Myocyte (in vitro differentiated cells): ENCODE data around the gene AP1M1. TPM values are rescaled to one million over a fixed set of nuclear protein-coding genes. Genes with fewer than 3 reads are reported as not detected.

Experiments used
- DNase-seq: peaks from one replicate; pipeline ENCODE4 v3.0.0-alpha.2; 2012; ENCODE audit warnings: low read depth
- total RNA-seq: library from RNA; depleted of rRNA; stranded (reverse); fragments of >200 nt; gene quantifications from 2 replicates; pipeline ENCODE4 v1.2.3, GENCODE V29; 2014

The AP1M1 gene
- total RNA-seq, 1 donor from 2014 or later = 82.6 TPM

DNA sequence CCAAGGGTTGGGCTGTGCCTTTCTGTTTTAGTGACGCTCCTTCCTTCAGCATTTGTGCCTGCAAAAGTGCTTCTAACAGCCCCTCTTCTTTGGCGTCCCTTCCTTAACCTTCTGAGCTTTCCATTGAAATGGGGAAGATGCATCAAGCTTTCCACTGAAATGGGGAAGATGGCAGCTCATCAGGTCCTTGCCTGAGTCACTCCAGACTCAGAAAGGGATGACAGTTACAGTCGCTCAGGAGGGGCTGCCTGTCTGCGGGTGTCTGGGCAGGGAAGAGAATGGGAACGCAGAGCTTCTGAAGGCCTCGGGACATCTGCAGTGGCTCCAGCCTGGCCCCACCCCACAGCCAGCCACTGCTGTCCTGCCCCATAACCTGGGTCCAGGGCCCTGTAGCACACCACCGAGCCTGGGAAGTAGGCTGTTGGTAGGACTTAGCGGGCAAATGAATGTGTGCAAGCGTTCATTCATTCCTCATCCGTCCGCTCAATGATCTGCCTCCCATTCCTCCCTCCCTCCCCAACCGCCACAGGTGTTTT is 9.8 kb downstream of the AP1M1 start:
- no peak for DNase-seq

DNA sequence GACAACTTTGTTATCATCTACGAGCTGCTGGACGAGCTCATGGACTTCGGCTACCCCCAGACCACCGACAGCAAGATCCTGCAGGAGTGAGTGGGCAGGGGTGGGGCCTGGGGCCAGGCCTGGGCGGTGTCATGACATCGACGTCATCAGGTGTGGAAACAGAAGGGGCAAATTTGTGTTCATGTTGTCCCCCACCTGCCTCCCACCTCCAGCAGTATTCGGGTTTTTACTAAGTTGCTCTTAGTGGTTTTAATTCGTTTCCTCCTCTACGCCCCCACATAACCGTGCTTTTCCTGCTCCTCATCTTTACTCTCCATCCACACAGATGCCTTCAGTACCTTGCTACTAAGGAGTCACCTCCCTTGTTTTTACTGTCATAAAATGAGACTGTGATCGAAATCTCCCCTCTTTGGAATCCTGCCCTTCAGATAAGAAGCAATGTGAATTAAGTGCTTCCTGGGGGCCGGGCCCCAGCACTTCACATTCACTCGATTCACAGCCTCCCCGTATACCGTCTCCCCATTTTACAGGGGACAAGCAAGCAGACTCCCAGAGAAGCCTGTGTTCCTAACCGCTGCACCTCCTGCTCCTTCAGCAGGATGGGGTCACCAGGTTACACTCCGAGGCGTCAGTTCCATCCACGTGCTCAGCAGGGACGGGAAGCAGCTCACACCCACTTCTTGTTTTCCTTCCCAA is 10.5 kb downstream of the AP1M1 start:
- DNase-seq = no peak

DNA sequence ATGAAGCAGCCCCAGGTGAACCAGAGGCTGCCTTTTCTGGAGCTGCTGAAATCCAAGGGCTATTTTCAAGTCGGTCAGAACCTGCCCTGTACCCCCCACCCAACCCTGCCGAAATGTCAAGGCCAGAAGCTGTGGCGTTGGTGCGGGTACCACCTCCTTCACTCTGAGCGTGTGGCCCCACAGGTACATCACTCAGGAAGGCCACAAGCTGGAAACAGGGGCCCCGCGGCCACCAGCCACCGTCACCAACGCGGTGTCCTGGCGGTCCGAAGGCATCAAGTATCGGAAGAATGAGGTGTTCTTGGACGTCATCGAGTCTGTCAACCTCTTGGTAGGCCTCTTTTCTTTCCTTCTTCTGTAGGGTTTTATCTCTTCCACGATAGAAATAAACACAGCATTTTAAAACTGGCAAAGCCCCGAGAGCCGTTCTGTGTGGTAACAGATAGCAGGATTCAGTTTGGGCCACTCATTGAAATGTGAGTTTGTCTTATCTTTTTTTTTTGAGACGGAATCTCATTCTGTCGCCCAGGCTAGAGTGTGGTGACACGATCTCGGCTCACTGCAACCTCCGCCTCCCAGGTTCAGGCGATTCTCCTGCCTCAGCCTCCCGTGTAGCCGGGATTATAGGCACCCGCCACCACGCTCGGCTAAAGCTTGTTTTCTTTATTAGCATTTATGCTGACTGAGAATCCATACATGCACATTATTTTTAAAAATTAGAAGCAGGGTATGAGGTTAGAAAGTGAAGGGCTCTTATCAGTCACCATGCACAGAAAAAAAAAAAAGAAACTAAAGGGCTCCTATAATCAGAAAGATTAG is 11.3 kb downstream of the AP1M1 start:
- no peak for DNase-seq

DNA sequence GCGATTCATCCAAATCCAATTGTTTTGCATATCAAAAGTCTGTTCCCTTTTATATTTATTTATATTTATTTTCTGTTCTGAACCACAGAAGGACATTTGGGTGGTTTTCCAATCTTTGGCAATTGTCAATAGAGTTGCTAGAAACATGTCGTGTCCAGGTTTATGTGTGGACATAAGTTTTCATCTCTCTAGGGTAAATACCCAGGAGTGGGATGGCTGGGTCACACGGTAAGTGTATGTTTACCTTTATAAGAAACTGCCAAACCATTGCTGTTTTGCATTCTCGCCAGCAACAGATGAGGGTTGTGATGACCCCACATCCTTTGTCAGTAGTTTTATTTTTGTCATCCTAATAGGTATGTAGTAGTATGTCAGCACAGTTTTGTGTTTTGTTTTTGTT is 12.5 kb downstream of the AP1M1 start:
- DNase-seq = no peak

DNA sequence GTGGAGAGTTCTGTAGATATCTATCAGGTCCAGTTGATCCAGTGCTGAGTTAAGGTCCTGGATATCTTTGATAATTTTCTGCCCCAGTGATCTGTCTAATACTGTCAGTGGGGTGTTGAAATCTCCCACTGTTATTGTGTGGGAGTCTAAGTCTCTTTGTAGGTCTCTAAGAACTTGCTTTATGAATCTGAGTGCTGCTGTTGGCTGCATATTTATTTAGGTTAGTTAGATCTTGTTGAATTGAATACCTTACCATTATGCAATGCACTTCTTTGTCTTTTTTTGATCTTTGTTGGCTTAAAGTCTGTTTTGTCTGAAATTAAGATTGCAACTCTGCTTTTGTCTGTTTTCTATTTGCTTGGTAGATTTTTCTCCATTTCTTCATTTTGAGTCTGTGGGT is 15.4 kb downstream of the AP1M1 start:
- no peak for DNase-seq

DNA sequence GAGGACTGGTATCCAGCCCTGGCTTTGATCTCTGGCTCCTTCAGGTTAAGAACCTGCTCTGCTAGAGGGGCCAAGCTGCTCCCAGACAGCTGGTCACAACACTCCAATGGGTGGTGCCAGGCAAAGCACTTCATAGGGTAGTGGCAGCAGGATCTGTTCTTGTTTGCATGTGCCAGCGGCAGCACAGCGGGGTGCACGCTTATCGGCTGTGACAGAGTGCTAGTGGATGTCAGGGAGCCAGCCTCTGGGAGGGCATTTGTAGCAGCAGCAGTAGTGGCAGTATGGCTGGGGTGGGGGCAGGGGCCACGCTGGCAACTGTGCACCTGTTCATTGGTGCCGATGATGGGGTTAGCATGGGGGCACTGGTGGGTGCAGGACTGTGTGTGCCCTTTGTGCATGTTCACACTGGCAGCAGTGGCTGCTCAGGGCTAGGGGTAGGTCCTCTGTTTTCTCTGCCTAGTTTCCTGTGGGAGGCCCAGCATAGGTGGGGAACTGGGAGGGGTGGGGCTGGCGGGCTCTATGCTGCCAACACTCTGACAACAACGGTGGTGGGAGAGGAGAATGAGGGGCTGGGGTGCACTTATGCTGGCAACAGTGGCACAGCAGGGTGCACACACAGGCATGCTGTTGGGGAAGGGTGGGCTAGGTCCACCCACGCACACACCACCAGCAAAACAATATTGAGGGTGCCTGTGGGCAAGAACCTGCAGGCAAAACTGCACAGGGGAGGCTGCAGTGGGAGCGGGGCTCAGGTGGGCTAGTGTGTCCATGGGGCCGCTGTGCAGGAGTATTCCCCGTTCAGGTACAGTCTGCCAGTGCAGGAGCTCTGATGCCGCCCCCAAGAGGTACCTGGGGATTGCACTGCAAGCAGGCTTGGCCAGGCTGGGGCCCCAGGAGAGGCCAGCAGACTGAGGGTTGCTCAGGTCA is 19.3 kb downstream of the AP1M1 start:
- no peak for DNase-seq

DNA sequence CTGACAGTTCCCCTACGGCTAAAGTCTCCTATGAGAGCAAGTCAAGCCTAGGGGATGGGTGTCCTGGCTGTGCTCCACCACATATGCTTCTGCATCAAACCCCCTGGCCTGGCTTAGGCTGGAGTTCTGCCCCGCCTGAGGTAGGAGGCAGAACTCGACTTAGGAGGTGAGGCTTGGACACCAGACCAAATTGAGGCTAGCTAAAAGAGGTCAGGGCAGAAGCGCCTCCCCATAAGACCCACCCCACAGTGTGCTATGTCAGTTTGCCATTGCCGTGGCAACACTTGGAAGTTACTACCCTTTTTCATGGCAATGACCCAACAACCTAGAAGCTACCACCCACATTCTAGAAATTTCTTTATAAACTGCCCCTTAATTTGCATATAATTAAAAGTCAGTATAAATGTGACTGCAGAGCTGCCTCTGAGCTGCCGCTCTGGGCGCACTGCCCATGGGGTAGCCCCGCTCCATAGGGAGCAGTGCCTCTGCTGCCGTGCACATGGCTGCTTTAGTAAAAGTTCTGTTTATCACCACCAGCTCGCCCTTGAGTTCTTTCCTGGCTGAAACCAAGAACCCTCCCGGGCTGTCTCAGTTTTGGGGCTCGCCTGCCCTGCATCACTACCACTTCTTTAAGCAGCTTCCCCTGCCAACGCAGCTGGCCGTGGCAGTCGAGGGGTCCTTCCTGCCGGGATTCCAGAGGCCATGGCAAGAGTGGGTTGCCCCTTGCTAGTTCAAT is 20.2 kb downstream of the AP1M1 start:
- no peak for DNase-seq

DNA sequence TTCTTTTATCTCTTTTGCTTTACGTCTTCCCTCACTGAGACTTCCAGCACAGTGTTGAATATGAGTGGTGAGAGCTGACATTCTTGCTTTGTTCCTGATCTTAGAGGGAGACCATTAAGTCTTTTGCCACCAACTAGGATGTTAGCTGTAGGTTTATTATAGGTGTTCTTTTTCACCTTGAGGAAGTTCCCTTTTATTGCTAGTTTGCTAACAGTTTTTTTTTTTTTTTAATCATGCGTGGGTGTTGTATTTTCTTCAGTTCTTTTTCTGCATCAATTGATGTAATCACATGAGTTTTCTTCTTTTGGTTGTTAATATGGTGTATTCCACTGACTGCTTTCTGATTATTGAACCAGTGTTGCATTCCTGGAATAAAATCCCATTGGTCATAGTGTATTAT is 21.1 kb downstream of the AP1M1 start:
- no peak for DNase-seq

DNA sequence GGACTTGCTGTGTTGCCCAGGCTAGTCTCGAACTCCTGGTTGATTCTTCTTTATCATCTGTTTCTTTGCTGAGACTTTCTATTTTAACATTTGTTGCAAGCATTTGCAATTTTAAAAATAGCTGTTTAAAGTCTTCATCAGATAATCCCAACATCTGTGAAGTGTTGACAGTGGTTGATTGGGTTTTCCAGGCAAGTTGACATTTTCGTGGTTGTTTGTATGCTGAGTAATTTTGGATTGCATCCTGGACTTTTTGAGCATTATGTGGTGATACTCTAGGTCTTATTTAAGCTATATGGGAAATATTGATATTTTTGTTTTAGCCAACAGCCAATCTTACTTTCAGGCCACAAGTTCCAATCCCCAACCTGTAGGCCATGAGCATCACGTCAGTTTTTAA is 25.1 kb downstream of the AP1M1 start:
- DNase-seq = peak; percentile 37

DNA sequence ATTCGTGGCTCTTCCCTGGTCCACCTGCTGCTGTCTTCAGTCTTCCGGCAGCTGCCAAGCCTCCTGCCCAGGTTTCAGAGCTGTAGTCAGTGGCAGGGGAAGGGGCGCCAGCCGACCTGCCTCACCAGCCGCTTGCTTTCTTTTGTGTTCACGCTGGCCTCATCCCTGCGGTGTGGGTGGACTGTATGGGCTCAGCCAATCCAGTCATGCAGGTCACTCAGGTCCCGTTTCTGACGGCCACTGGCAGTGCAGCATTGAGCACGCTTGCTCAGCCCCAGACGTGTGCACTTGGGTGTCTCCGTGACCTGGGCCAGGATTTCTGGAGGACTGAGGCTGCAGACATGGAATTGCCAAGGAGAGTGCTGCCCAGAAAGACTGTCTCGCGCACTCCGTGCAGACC is 26.0 kb downstream of the AP1M1 start:
- DNase-seq = no peak

DNA sequence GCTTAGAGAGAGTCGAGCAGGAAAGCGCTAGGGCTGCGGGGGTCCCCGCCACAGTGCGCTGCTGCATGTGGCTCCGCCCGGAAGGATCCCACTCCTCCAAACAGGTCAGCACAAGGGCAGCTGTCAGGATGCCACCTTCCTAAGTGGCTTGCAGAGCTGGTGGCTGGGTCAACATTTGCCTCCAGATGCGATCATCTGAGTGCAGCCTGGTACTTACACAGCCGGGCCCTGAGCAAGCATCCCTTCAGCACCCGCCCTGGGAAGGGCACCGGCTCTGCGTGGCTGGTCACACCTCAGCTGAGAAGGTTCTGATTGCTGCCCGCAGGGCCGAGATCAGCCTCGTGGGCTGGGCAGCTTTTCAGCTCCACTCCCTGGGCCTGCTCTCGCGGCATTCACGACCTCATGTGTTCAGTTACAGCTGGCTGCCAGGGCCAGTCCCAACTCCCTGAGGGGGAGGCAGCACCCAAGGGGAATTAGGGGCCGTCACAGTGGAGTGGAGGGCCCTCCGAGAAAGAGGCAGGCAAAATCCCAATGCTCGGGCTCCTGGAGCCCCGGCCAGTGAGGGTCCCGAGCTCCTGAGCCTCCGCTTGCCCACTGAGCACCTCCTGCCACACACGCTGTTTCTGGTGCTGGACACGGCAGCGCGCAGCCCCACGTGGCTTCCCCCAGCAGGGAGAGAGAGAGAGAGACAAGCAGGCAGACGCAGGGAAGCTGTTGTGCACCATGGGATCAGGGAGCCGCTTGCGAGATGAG is 26.8 kb downstream of the AP1M1 start:
- DNase-seq = no peak

DNA sequence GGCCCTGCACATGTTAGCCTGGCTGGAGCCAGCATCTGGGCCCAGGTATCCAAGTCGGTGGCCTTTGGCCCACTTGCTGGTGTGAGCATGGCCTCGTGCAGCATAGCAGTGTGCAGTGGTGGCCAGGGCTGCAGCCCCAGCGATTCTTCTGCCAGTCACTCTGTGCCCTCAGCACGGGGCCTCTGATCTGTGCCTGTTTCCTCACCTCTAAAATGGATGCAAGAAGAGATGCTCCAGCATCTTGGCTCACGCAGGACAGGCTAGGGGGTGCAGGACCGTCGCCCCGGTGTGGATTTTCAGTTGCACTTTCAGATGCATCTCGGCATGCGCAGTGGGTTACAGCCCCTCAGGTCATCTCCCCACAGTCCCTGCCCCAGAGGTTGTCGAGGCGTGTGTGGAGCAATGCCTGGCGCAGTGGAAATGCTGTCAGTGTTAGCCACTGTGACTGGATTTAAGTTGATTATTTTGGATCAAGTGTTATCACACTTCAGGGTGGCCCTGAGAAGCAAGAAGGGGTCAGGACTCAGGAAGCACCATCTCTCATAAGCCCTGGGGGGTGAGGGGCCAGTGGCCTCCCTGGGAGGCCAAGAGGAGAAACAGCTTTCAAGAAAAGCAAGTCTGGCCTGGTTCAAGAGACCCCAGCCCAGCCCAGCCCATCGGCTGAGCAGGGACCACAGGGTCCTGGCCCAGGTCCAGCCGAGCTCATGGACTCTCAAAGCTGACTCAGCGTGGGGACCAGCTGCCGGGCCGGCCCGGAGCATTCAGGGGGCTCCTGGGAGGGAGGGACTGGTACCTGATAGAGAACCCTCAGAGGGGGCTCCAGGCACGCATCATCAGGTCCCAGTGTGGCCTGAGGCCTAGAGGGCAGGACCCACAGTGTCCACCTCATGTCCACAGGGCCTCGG is 27.8 kb downstream of the AP1M1 start:
- no peak for DNase-seq

DNA sequence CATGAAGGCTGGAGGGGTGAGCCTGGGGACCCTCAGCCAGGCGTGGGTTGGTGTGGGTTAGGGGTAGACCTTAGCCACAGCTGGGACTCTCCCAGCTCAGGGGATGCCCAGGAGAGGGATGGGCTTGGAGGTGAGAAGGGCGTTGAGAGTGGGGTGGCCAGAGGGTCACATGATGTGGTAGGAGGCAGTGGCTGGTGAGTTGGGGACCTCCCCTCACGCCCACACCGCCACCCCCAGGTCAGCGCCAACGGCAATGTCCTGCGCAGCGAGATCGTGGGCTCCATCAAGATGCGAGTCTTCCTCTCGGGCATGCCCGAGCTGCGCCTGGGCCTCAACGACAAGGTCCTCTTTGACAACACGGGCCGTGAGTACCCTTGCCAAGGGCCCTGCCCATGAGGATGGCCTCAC is 28.5 kb downstream of the AP1M1 start:
- no peak for DNase-seq

DNA sequence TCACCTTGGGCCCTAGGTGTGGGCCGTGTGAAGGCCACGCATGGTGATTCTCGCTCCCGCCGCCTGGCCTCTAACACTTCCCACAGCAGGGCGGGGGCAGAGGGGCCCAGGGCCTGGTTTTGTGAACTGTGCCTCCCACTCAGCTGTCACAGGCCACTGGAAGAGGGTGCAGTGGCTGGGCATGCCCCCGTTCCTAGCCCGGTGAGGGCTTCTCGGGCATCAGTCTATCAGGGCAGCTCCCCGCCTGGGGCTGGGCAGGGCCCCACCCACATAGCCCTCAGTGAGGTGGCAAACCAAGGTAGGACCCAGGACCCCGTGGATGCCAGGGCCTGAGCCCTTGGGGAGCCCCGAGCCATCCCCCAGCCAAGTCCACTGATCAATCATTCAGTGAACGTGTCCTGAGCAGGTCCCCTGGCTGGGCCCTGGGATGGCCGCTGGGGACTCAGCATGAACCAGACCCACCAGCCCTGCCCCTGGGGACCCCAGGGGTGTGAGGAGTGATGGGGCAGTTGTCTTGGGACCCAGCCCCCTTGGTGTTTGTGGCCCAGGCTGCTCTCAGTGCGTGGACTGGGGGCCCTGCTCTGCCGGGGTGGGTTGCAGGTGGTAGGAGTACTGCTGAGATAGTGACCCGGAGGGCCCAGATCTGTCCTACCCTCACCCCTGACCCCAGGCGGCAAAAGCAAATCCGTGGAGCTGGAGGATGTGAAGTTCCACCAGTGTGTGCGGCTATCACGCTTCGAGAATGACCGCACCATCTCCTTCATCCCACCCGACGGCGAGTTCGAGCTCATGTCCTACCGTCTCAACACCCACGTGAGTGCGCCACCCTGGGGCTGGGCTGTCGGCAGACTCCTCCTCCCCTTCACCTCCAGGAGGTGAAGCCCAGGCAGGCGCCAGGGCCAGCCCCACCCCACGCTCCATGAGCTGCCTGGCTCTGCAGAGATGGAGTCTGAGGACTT is 29.4 kb downstream of the AP1M1 start:
- DNase-seq = no peak

DNA sequence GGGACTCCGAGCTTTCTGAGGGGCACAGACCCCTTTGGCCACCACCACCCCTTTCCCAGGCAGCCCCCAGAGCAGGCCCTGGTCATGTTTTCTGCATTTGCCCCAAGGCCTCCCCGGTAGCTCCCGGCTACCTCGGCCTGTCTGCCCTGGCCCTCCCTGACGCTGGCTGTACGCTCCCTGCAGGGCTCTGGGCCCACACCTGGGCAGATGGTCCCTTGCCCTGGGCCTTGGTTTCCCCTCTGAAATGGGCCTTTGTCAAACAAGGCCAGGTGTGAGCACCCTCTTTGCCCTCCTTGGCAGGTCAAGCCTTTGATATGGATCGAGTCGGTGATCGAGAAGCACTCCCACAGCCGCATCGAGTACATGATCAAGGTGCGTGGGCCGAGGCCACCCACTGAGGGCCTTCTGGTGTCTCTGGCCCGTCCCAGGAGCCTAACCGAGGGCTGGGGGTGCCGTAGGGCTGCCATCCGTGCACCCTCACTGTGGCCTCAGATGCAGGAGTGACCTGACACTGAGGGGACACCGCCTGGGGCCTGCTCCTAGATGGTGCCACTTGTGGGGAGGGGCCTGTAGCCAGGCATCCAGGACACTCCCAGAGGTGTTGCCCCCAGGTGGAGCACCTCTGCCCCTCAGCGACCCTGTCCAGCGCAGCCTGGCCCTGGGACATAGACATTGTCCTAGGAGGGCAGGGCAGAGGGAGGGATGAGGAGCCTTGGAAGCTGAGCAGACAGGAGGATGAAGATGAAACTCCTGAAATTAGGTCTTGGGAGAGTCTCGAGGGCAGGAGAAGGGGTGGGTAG is 30.3 kb downstream of the AP1M1 start:
- DNase-seq = no peak

DNA sequence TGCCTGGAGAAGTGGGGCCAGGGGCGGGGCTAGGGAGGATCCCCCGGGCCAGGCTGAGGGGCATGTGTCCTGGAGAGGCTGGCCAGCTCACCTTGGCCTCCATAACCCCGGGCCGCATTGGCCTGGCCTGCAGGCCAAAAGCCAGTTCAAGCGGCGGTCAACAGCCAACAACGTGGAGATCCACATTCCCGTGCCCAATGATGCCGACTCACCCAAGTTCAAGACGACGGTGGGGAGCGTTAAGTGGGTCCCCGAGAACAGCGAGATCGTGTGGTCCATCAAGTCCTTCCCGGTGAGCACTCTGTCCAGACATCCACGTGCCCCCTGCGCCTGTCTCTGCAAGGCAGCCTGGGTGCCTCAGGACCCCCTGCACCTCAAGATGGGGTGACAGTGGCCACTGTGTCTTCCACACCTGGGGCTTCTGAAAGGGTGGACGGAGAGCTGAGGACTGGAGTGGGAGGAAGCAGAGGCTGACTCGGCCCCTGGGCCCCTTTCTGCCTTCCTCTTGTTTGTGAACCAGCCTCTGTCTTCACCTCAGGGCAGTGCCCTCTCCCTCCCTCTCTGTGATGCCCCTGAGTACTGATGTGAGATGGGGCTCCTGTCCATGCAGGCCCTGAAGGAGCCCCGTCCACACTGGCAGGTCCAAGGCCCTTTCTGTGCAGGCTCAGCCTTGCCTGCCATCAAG is 31.1 kb downstream of the AP1M1 start:
- no peak for DNase-seq

DNA sequence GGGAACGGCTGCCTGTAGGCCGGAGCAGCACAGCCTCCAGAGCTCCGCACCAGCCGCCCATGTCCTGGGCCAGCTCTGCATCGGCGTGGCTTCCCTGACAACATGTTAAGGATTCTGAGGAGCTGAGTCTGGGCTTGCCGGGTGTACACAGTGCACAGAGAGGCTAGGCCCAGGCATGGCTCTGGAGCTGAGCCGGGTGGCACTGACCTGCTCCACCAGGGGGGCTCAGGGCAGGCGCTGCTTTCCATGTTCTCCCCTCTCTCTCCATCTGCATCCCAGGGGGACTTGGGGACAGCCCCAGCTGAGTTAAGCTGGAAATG is 31.6 kb downstream of the AP1M1 start:
- no peak for DNase-seq
